GM21367 (cell line): ENCODE data around the gene CRTAC1.

Experiments used
- ATAC-seq: cut with Tn5 transposase; IDR thresholded peaks from one replicate; pipeline ENCODE4 v1.9.1; 2021; ENCODE audit not compliant: unreplicated experiment

The CRTAC1 gene

GRCh38 chr10:97818572-97818971 is 211.8 kb downstream of the CRTAC1 start:
- ATAC-seq = no peak

GRCh38 chr10:97816609-97817008 is 213.8 kb downstream of the CRTAC1 start:
- no peak for ATAC-seq
